GM12872 (cell line): ENCODE data around the gene CLIC1.

Experiments used
- CTCF ChIP-seq: IDR thresholded peaks from 3 replicates; pipeline ENCODE4 v1.5.1; 2011; ENCODE audit warnings: low read depth, mild to moderate bottlenecking, low read length, moderate library complexity; ENCODE audit not compliant: insufficient read depth

CLIC1 gene

GRCh38 chr6:31734821-31735406 is 1.4 kb downstream of the CLIC1 start:
- TF ChIP-seq CTCF = no peak

GRCh38 chr6:31734247-31734820 is 2.0 kb downstream of the CLIC1 start:
- no peak for TF ChIP-seq CTCF

GRCh38 chr6:31733734-31734133 is 2.6 kb downstream of the CLIC1 start:
- TF ChIP-seq CTCF = no peak

GRCh38 chr6:31732029-31732428 is 4.3 kb downstream of the CLIC1 start:
- TF ChIP-seq CTCF = no peak

- TF ChIP-seq CTCF = no peak
These were observed 5.7 kb downstream of the CLIC1 start for GRCh38 chr6:31730631-31731086.

GRCh38 chr6:31729979-31730630 is 6.2 kb downstream of the CLIC1 start:
- no peak for TF ChIP-seq CTCF

- TF ChIP-seq CTCF = no peak
These were observed 6.8 kb downstream of the CLIC1 start for GRCh38 chr6:31729515-31729978.
